ENCODE data around the gene DNAL1.

DNA sequence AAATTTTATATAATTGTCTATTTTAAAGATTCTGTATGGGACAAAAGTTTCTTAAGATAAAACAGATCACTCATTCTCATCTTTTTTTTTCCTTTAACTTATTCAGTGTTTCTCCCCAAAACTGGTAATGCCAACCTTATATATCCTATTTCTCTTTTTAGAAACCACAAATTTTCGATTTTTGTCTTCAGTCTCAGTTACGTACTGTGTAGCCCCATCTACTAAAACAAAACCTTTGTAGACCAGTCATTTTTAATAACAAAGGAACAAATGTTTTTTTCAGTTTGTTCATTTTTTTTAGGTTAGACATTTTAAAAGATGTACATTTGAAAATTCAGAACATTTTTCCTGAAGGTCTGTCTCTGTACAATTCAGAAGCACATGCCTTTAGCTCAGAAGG lies 51.2 kb downstream of the DNAL1 start:
- TF ChIP-seq EZH2 (IDR thresholded peaks at IDR 0.05; ENCODE audit: insufficient read depth, poor library complexity, severe bottlenecking) (no peak), EZH2phosphoT487 (IDR thresholded peaks at IDR 0.05; ENCODE audit: insufficient read depth, low read depth) (no peak)
